Stimulated activated CD8-positive, alpha-beta memory T cell treated with anti-CD3 and anti-CD28 coated beads, Interleukin-12 subunit alpha, Interleukin-12 subunit beta, amount 100 ng/mL, for 4 hours (primary cell): ENCODE results near the gene PLEKHA4.
"Not testable (repeated sequence)": the region's sequence is repeated elsewhere in the genome, so short reads cannot be mapped to it uniquely, and the experiment has no call there.

Experiments
- DNase-seq: peaks from one replicate; pipeline ENCODE4 v3.0.0-alpha.2; 2020; ENCODE audit warnings: low read depth

The PLEKHA4 gene

GRCh38 chr19:48868114-48868886 lies at the start of gene PLEKHA4:
TSS of gene PLEKHA4 (minus strand) at chr19:48868617. CDS start at chr19:48867620, 997 bp downstream.
- no peak for DNase-seq

- no peak for DNase-seq
Measured at GRCh38 chr19:48918071-48918470, 49.7 kb upstream of the PLEKHA4 start.

GRCh38 chr19:48915757-48916156 lies 47.3 kb upstream of the PLEKHA4 start:
- no peak for DNase-seq

GRCh38 chr19:48914181-48914580 lies 45.8 kb upstream of the PLEKHA4 start:
- no peak for DNase-seq

GRCh38 chr19:48913114-48913889 lies 44.9 kb upstream of the PLEKHA4 start:
- DNase-seq: no peak

GRCh38 chr19:48910803-48911202 lies 42.4 kb upstream of the PLEKHA4 start:
- no peak for DNase-seq

DNA sequence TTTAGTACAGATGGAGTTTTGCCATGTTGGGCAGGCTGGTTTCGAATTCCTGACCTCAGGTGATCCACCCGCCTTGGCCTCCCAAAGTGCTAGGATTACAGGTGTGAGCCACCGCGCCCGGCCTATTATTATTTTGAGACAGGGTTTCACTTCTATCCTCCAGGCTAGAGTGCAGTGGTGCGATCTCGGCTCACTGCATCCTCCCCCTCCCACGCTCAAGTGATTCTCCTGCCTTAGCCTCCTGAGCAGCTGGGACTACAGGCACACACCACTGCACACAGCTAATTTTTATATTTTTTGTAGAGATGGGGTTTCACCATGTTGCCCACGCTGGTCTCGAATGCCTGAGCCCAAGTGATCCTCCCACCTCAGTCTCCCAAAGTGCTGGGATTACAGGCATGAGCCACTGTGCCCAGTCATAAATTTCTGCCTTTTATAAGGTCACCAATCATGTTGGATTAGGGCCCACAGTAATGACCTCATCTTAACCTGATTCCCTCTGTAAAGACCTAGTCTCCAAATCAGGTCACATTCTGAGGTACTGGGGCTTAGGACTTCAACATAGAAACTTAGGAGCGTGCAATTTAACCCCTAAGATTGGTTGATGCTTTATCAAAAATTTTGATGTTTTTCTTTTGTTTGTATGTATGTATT lies 41.1 kb upstream of the PLEKHA4 start:
- not testable (repeated sequence) for DNase-seq

- DNase-seq: no peak
Measured at GRCh38 chr19:48907671-48908070, 39.3 kb upstream of the PLEKHA4 start.

GRCh38 chr19:48906324-48906723 lies 37.9 kb upstream of the PLEKHA4 start:
- DNase-seq: no peak

DNA sequence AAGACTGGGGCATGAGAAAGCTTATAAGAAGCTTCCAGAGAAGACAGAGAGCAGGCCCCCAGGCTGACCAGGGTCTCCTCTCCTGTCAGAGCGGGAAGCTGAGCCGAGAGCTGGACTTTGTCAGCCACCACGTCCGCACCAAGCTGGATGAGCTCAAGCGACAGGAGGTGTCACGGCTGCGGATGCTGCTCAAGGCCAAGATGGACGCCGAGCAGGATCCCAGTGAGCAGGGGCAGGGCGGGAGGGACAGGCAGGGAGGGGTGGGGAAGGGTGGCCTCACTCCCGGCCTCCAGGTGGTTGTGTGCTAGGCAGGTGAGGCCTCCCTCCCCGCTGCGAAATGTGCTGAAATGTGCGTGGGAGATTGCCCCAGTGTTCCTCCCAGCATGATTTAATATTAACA lies 37.2 kb upstream of the PLEKHA4 start:
- no peak for DNase-seq

DNA sequence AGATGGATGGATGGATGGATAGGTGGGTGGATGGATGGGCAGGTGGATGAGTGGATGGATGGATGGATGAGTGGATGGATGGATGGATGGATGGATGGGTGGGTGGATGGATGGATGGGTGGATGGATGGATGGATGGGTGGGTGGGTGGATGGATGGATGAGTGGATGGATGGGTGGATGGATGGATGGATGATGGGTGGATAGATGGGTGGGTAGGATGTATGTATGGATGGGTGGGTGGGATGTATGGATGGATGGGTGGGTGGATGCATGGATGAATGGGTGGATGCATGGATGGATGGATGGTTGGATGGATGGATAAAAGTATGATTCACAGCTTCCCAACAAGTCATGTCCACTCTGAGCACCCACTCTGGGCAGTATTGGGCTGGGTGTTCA lies 35.4 kb upstream of the PLEKHA4 start:
- DNase-seq: not testable (repeated sequence)

DNA sequence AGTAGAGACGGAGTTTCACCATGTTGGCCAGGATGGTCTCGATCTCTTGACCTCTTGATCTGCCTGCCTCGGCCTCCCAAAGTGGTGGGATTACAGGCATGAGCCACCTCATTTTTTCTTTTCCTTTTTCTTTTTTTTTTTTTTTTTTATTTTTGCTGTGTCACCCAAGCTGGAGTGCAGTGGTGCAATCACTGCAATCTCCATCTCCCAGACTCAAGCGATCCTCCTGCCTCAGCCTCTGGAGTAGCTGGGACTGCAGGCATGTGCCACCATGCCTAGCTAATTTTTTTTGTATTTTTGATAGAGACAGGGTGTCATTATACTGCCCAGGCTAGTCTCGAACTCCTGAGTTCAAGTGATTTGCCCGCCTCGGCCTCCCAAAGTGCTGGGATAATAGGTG lies 33.9 kb upstream of the PLEKHA4 start:
- DNase-seq: not testable (repeated sequence)

DNA sequence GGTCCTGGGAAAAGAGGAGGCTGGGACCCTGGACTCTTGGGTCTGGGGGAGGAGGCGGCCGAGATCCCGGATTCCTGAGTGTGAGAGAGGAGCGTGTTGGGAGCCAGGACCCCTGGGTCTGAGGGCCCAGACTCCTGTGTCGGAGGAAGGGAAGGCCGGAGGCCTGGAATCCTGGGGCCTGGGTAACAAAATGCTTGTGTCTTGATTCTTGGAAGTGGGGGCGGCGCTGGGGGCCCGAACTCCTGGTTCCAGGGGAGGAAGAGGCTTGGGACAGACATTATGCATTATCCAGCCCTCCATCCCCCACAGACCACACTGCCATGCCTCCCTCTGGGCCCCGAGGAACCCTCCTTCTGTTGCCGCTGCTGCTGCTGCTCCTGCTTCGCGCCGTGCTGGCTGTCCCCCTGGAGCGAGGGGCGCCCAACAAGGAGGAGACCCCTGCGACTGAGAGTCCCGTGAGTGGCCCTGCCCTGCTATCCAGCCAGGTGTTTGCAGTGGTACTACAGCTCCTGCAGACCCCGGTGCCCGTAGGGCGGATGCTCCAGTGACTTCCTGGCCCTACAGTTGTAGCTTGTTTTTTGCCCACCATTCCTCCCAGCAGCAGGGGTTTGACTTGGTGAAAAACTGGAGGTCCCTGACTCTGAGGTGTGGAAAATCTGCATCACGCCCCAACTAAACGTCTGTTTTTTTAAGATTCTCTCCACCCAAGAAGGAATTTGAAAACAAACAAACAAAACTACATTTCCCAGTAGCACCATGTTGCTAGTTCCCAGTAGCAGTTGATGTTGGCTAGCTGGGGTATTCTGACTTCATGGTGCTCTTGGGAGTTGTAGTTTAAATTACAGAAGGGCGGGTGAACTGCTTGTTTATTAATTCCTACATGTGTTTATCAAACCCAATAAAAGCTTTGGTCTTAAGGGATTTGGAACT lies 32.3 kb upstream of the PLEKHA4 start:
- no peak for DNase-seq

DNA sequence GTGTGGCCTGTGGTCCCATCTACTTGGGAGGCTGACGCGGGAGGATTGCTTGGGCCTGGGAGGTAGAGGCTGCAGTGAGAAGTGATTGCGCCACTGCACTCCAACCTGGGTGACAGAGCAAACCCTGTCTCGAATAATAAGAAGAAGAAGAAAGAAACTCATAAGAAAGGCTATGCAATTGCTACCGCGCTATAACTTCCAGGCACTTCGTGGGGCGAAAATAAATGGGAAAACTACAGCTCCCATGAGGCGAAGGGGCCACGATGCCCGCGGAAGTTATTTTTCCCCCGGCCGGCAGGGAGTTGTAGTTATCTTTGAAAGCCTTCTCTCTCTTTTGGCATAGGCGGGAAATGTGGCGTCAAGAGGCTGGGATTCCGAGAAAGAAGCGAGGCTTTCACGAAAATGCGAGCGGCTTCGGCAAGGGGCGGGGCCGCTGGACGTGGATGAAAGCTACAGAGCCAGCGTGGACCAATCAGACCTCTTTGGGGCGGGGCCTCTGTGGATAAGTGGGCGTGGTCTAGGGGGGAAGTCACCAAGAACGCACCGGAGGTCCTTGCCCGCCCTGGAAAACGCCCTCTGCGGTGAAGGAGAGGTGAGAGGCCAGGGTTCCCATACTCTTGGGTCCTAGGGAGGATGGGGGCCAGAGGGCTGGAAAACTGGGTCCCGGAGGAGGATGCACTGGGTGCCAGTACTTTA lies 31.5 kb upstream of the PLEKHA4 start, which contains the start of gene NUCB1:
NUCB1 (plus strand) TSS at position 532 of the 696 bp plus-strand sequence. CDS start 485 bp downstream, outside the sequence.
- peak; percentile 95 for DNase-seq

GRCh38 chr19:48899386-48899749 lies 31.0 kb upstream of the PLEKHA4 start:
- not testable (repeated sequence) for DNase-seq

- DNase-seq: no peak
Measured at GRCh38 chr19:48897181-48897580, 28.8 kb upstream of the PLEKHA4 start.

- DNase-seq: no peak
Measured at GRCh38 chr19:48896191-48896720, 27.8 kb upstream of the PLEKHA4 start.

DNA sequence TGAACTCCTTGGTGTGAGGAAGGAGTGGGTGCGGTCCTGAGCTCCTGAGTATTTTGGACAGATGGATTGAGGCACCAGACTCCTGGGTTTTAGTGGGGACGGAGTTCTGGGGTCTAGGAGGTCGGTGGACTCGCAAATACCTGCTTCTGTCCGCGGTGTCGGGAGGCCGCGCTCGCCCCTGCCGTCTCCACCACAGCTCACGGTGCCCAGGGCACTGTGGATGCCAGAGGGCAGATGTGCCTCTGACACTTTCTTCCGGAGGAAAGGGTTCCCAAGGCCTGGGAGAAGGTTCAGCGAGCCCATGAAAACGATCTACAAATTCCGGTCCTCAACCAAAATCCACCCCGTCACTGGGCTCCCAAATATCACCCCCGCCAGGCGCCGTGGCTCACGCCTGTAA lies 26.8 kb upstream of the PLEKHA4 start:
- no peak for DNase-seq

GRCh38 chr19:48890551-48890950 lies 22.1 kb upstream of the PLEKHA4 start:
- DNase-seq: no peak

DNA sequence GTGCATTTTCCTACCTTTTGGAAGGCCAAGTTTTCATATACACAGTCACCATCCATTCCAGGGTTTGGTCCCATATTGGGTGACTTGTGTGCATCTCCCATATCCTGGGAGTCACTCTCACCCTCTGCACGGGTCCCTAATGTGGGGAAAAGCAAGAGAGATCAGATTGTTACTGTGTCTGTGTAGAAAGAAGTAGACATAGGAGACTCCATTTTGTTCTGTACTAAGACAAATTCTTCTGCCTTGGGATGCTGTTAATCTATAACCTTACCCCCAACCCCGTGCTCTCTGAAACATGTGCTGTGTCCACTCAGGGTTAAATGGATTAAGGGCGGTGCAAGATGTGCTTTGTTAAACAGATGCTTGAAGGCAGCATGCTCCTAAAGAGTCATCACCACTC lies 21.1 kb upstream of the PLEKHA4 start:
- not testable (repeated sequence) for DNase-seq
